Chondrocyte (in vitro differentiated cells): ENCODE data around the gene RASSF3. TPM values are rescaled to one million over a fixed set of nuclear protein-coding genes. Genes with fewer than 3 reads are reported as not detected.
"Not testable (repeated sequence)": the region's sequence is repeated elsewhere in the genome, so short reads cannot be mapped to it uniquely, and the experiment has no call there.

Experiments
- DNase-seq: peaks from one replicate; pipeline ENCODE4 v3.0.0; 2021; ENCODE audit warnings: mixed read lengths, low spot score
- H3K27ac Mint-ChIP-seq: one replicate; pipeline ENCODE4 v1.8.0; 2021; ENCODE audit warnings: mild to moderate bottlenecking, moderate library complexity, mixed read lengths; ENCODE audit not compliant: unreplicated experiment
- H3K27me3 Mint-ChIP-seq: 2 replicates; pipeline ENCODE4 v1.8.0; 2021; ENCODE audit warnings: low read depth, mixed read lengths
- H3K36me3 Mint-ChIP-seq: 2 replicates; pipeline ENCODE4 v1.8.0; 2021; ENCODE audit warnings: low read depth, mixed read lengths
- H3K4me1 Mint-ChIP-seq: 2 replicates; pipeline ENCODE4 v1.8.0; 2021; ENCODE audit warnings: low read depth, mild to moderate bottlenecking, mixed read lengths
- H3K4me3 Mint-ChIP-seq: one replicate; pipeline ENCODE4 v1.8.0; 2021; ENCODE audit warnings: mild to moderate bottlenecking, moderate library complexity, mixed read lengths; ENCODE audit not compliant: unreplicated experiment
- H3K9me3 Mint-ChIP-seq: 2 replicates; pipeline ENCODE4 v1.8.0; 2021; ENCODE audit warnings: low read depth, mixed read lengths
- total RNA-seq: library from RNA; stranded (reverse); gene quantifications from 3 replicates; pipeline ENCODE4 v1.2.1, GENCODE V29; 2021
- TF ChIP-seq, protein P1 (sequence below): fragments of 200-600 bp; sonication (generic); IDR thresholded peaks from 2 replicates; pipeline ENCODE4 v1.5.0; 2021; ENCODE audit warnings: antibody characterized with exemption, mild to moderate bottlenecking, moderate library complexity

The RASSF3 gene
- total RNA-seq, 1 donor from 2014 or later: 51.1 TPM

DNA sequence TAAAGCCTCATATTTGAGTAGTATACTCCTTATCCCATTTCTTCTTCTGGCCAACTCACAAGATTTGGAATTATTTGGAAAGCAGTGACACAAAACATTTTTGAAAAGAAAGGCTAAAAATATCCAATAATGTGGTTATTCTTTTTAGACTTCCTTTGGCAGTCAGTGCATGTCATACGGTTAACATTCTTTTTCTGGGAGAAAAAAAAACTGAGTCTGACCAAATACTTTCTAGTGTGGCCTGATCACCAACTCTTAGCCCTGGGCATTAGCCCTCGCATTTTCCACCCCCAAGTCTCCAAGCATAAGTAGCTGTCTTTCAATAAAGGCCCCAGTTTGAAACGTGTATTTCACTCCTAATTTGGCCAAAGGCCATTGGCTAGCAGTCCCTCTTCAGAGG is 5.9 kb downstream of the RASSF3 start:
- DNase-seq: no peak
- Mint-ChIP-seq H3K27ac (peak overlapping the region; percentile 75), H3K9me3 (no peaks in the 10 kb centered on the region), H3K4me1 (peaks cover 61% of the 10 kb centered on the region), H3K4me3 (peak overlapping the region; percentile 16), H3K27me3 (no peaks in the 10 kb centered on the region), H3K36me3 (no peaks in the 10 kb centered on the region)
- TF ChIP-seq, protein P1, sequence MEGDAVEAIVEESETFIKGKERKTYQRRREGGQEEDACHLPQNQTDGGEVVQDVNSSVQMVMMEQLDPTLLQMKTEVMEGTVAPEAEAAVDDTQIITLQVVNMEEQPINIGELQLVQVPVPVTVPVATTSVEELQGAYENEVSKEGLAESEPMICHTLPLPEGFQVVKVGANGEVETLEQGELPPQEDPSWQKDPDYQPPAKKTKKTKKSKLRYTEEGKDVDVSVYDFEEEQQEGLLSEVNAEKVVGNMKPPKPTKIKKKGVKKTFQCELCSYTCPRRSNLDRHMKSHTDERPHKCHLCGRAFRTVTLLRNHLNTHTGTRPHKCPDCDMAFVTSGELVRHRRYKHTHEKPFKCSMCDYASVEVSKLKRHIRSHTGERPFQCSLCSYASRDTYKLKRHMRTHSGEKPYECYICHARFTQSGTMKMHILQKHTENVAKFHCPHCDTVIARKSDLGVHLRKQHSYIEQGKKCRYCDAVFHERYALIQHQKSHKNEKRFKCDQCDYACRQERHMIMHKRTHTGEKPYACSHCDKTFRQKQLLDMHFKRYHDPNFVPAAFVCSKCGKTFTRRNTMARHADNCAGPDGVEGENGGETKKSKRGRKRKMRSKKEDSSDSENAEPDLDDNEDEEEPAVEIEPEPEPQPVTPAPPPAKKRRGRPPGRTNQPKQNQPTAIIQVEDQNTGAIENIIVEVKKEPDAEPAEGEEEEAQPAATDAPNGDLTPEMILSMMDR: no peak

DNA sequence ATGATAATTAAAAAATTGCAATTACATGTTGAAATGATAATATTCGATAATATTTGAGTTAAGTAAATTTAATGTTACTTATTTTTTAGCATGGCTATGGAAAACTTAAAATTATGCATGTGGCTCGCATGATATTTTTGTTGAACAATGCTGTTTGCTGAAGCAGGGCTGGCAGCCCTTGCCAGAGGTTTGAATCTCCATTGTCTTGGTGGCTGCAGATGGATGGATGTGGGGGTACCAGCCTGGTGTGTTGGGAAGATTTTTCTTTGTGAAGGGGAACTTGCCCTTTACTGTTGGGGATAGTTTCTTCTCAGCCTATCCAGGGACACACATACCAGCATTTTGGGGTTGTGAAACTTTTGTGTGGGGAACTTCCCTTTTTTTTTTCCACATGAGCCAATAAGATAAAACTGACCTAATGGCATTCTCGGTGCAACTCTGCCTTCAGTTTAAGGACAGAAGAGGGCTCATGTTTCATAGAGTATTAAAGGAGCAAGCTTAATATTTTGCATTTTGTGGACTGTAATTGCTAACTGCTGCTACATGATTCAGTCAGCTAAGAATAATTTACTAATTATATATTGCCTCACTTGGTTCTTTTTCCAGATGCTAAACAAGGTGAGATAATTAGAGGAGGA is 8.8 kb downstream of the RASSF3 start:
- Mint-ChIP-seq H3K4me3 (no peak overlapping the region), H3K4me1 (peaks cover 56% of the 10 kb centered on the region), H3K36me3 (no peaks in the 10 kb centered on the region), H3K27ac (peak overlapping the region; percentile 74), H3K27me3 (no peaks in the 10 kb centered on the region), H3K9me3 (no peaks in the 10 kb centered on the region)
- DNase-seq: no peak
- TF ChIP-seq, protein P1: no peak

- Mint-ChIP-seq H3K27me3 (no peaks in the 10 kb centered on the region), H3K9me3 (no peaks in the 10 kb centered on the region), H3K36me3 (no peaks in the 10 kb centered on the region), H3K4me1 (peaks cover 58% of the 10 kb centered on the region), H3K27ac (no peak overlapping the region), H3K4me3 (no peak overlapping the region)
- no peak for DNase-seq
- TF ChIP-seq, protein P1: no peak
Observed at GRCh38 chr12:64621257-64621942, 11.1 kb downstream of the RASSF3 start.

GRCh38 chr12:64624035-64624434 is 13.7 kb downstream of the RASSF3 start:
- Mint-ChIP-seq H3K27me3 (no peaks in the 10 kb centered on the region), H3K9me3 (no peaks in the 10 kb centered on the region), H3K36me3 (no peaks in the 10 kb centered on the region), H3K27ac (peak overlapping the region; percentile 81), H3K4me3 (no peak overlapping the region), H3K4me1 (peaks cover 69% of the 10 kb centered on the region)
- TF ChIP-seq, protein P1: no peak
- no peak for DNase-seq

DNA sequence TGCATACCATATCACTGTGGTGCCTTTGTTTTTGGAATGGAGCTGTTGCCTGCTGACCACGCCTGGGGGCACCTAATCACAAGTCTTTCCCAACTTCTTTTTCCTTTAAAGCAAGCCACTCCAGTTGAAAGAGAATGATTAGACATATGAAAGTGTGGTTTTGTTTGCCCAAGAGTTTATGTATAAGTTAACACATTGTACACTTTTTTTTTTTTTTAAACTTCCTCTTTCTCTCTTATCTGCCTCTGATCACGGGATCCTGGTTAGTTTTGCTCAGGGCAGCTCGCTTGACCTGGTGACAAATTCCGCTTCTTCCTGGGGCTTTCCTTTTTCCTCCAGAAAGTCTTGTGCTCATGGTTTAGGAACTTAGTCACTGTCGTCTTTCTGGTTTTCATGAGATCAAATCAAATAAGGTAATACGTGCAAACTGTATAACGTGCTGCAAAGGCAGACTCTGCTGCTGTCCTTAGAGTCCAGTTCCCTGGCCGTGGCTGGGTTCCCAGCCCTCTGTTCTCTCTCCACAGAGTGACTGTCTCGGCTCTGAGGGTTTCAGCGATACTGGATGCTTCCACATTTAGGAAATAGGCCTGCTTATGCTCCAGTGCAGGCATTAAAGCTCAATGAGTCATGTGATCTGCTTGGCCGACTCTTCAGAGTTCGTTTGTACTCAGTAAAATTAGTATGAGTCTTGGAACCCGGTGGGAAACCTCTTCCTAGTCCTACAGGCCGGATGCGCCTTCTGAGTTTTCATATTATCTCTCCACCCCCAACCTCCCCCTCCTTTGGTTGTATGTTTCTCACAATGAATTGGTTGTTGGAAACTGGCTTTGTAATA is 15.2 kb downstream of the RASSF3 start:
- Mint-ChIP-seq H3K9me3 (no peaks in the 10 kb centered on the region), H3K27me3 (no peaks in the 10 kb centered on the region), H3K36me3 (no peaks in the 10 kb centered on the region), H3K27ac (peak overlapping the region; percentile 100), H3K4me3 (peak overlapping the region; percentile 70), H3K4me1 (peaks cover 63% of the 10 kb centered on the region)
- DNase-seq: no peak
- TF ChIP-seq, protein P1: peak; percentile 34

- H3K36me3 Mint-ChIP-seq, H3K4me3 Mint-ChIP-seq, H3K27me3 Mint-ChIP-seq, DNase-seq, H3K9me3 Mint-ChIP-seq: not testable (repeated sequence)
- Mint-ChIP-seq H3K4me1 (peaks cover 68% of the 10 kb centered on the region), H3K27ac (peak overlapping the region; percentile 78)
Observed at GRCh38 chr12:64626588-64626987, 16.3 kb downstream of the RASSF3 start.
